Ovary (tissue), 9 donors: ENCODE results near the gene POLA1. TPM values are rescaled to one million over a fixed set of nuclear protein-coding genes. Genes with fewer than 3 reads are reported as not detected.

Experiments used
- DNase-seq, 5 donors: peaks; one replicate each; pipeline ENCODE4 v3.0.0-alpha.2; 2019 to 2020
- H3K27ac ChIP-seq, 2 donors: fragments of 200-600 bp; one replicate each; pipeline versions ENCODE4 v1.5.1 to v1.8.0; 2019 to 2022
- H3K27me3 ChIP-seq: fragments of 200-600 bp; one replicate; pipeline ENCODE4 v1.8.0; 2022
- H3K36me3 ChIP-seq: fragments of 200-600 bp; sonication (generic); one replicate; pipeline ENCODE4 v1.5.1; 2019
- H3K4me1 ChIP-seq: one replicate; pipeline ENCODE4 v1.8.1; 2013; ENCODE audit warnings: mild to moderate bottlenecking, moderate library complexity; ENCODE audit not compliant: insufficient read depth
- H3K4me3 ChIP-seq: fragments of 200-600 bp; sonication (generic); one replicate; pipeline ENCODE4 v1.5.1; 2017
- H3K9me3 ChIP-seq, 2 donors: fragments of 200-600 bp in 1 of 2; sonication (generic) in 1 of 2; one replicate each; pipeline versions ENCODE4 v1.5.1 to v1.8.1; 2013 to 2019; ENCODE audit warnings: mild to moderate bottlenecking in 1 of 2, moderate library complexity in 1 of 2
- CTCF ChIP-seq, 3 donors: fragments of 450-650 bp in 2 of 3; fragments of 200-600 bp in 1 of 3; IDR thresholded peaks; one replicate each; pipeline versions ENCODE4 v1.5.1 to v1.8.0; 2016 to 2022; ENCODE audit warnings: antibody characterized with exemption in 3 of 3, mild to moderate bottlenecking in 1 of 3
- EP300 ChIP-seq: sonication (generic); formaldehyde crosslinking; IDR thresholded peaks from one replicate; pipeline ENCODE4 v1.6.1; 2017; ENCODE audit warnings: antibody characterized with exemption
- POLR2A ChIP-seq: fragments of 450-650 bp; IDR thresholded peaks from one replicate; pipeline ENCODE4 v1.6.1; 2017; ENCODE audit warnings: antibody characterized with exemption, mild to moderate bottlenecking, moderate library complexity
- WGBS, 3 donors: extraction: QIAGEN DNeasy Blood & Tissue Kit in 1 of 3; methylation state at CpG; one replicate each; pipeline versions ENCODE4 v1.1.5 to v1.1.7; 2013 to 2017; 5-methylcytosine and 5-hydroxymethylcytosine counted together
- intact Hi-C, 4 donors: fragments of 100-400 bp; cut with DNase I; formaldehyde crosslinking; loops; one replicate each; pipeline versions ENCODE4 v1.11.0 to v1.15.1; 2022 to 2023
- polyA plus RNA-seq, 2 donors: library from polyadenylated mRNA; stranded (reverse); fragments of 200-250 nt in 1 of 2; fragments of 350-450 nt in 1 of 2; fragmentation: Illumina TruSeq in 1 of 2; extraction: RNeasy Lipid Tissue Mini Kit (QIAGEN cat#74804) in 1 of 2; gene quantifications; one replicate each; pipeline ENCODE4 v1.2.3, GENCODE V29; 2013 to 2014
- total RNA-seq, 7 donors: library from RNA; depleted of rRNA in 2 of 7; stranded (reverse); fragments of >200 nt in 2 of 7; fragmentation: NEBNext Ultra II Directional in 3 of 7; extraction: Animal tissue kit (Norgen Biotek cat#: 25700) in 3 of 7; gene quantifications; one replicate each; pipeline versions ENCODE4 v1.1.0 to v1.2.4, GENCODE V29; 2016 to 2023
- donor health status: DM: no; HTN: no; CAD: no; lungs with moderate emphysema.
- donor health status: DM: no; HTN: no; CAD: no.
- donor health status: Bipolar disorder and iron deficiency.
- donor health status: DM: yes; HTN: yes; CAD: no.
- donor health status: DM: no; HTN: no; CAD: no.
- donor health status: DM: yes; HTN: yes; CAD: no.

The POLA1 gene
- total and polyA plus RNA-seq, 9 donors: 5.9 to 20.2 (median 14.1) TPM

- Histone ChIP-seq H3K4me3 (no peak overlapping the region), H3K4me1 (peaks cover 1% of the 10 kb centered on the region), H3K36me3 (no peaks in the 10 kb centered on the region), H3K27ac (no peak overlapping the region), H3K27me3 (no peaks in the 10 kb centered on the region), H3K9me3 (no peaks in the 10 kb centered on the region)
- DNase-seq: no peak
- intact Hi-C loops: no loop called here
- no peak for TF ChIP-seq CTCF (IDR thresholded peaks at IDR 0.05)
- TF ChIP-seq EP300: no peak
- TF ChIP-seq POLR2A: no peak
These were observed 252.7 kb downstream of the POLA1 start for GRCh38 chrX:24946369-24946768.

- intact Hi-C loops: no loop called here
- no peak overlapping the region for H3K4me3 ChIP-seq
- DNase-seq: no peak
- 60 to 65% (median 63%) methylated on average over 2 of the region's 2 CpGs for WGBS, 3 donors
- H3K4me1 ChIP-seq: no peaks in the 10 kb centered on the region
- no peaks in the 10 kb centered on the region for H3K9me3 ChIP-seq
- no peak for TF ChIP-seq EP300
- no peak for TF ChIP-seq POLR2A
- no peak for TF ChIP-seq CTCF (IDR thresholded peaks at IDR 0.05)
- H3K27ac ChIP-seq: no peak overlapping the region
- H3K36me3 ChIP-seq: no peaks in the 10 kb centered on the region
- H3K27me3 ChIP-seq: no peaks in the 10 kb centered on the region
These were observed 261.0 kb downstream of the POLA1 start for GRCh38 chrX:24954732-24955131.

- Histone ChIP-seq H3K4me1 (no peaks in the 10 kb centered on the region), H3K27me3 (no peaks in the 10 kb centered on the region), H3K4me3 (no peak overlapping the region), H3K27ac (no peak overlapping the region), H3K36me3 (no peaks in the 10 kb centered on the region), H3K9me3 (no peaks in the 10 kb centered on the region)
- TF ChIP-seq EP300 (no peak), POLR2A (no peak), CTCF (IDR thresholded peaks at IDR 0.05) (no peak)
- 73 to 74% (median 73%) methylated on average over 2 of the region's 2 CpGs for WGBS, 3 donors
- intact Hi-C loops: no loop called here
- no peak for DNase-seq
These were observed 261.7 kb downstream of the POLA1 start for GRCh38 chrX:24955372-24955930.

- no peak for DNase-seq
- TF ChIP-seq POLR2A: no peak
- TF ChIP-seq CTCF (IDR thresholded peaks at IDR 0.05): no peak
- no peak for TF ChIP-seq EP300
- H3K9me3 ChIP-seq: no peaks in the 10 kb centered on the region
- H3K4me3 ChIP-seq: no peak overlapping the region
- no peaks in the 10 kb centered on the region for H3K4me1 ChIP-seq
- H3K36me3 ChIP-seq: no peaks in the 10 kb centered on the region
- H3K27me3 ChIP-seq: no peaks in the 10 kb centered on the region
- H3K27ac ChIP-seq: no peak overlapping the region
- intact Hi-C loops: no loop called here
These were observed 263.1 kb downstream of the POLA1 start for GRCh38 chrX:24956828-24957227.
